A549 (cell line): ENCODE measurements around the gene HCAR1. TPM values are rescaled to one million over a fixed set of nuclear protein-coding genes. Genes with fewer than 3 reads are reported as not detected.

Source experiments
- ATAC-seq, 2 experiments: fragments of 200-7000 bp in 1 of 2; fragments of >200 bp in 1 of 2; cut with Nextera tagmentation in 1 of 2; cut with Tn5 transposase in 1 of 2; 3 replicates each; pipeline versions ENCODE4 v1.8.0 to v1.9.1; 2018 to 2020; ENCODE audit warnings: mild to moderate bottlenecking in 1 of 2, moderate library complexity in 1 of 2
- CTCF ChIA-PET: fragments of 300-600 bp; sonication (Branson Sonifier 250); formaldehyde crosslinking; extraction: SDS; loops from one replicate; lab custom pipeline; 2021; ENCODE audit warnings: antibody characterized with exemption, inconsistent platforms; lab: Yijun Ruan, JAX
- POLR2A ChIA-PET: fragments of 350-600 bp; formaldehyde crosslinking; extraction: SDS; loops from one replicate; lab custom pipeline; 2021; ENCODE audit warnings: antibody characterized with exemption, inconsistent platforms; lab: Yijun Ruan, JAX
- DNase-seq, 2 experiments: peaks; one replicate each; pipeline versions ENCODE4 v3.0.0 to v3.0.0-alpha.2; 2011 to 2016; ENCODE audit warnings: low read depth in 1 of 2, low spot score in 1 of 2
- FAIRE-seq: peaks from 2 replicates; lab custom pipeline; 2011; peaks lifted over from hg19 to GRCh38; lab: Jason Lieb, UNC
- H3K27ac ChIP-seq, 2 experiments: fragments of >200 bp; sonication (Bioruptor Twin); formaldehyde crosslinking; 3 replicates each; pipeline ENCODE4 v1.5.1; 2016 to 2017
- H3K4me1 ChIP-seq: fragments of >200 bp; sonication (Bioruptor Twin); formaldehyde crosslinking; 3 replicates; pipeline ENCODE4 v1.6.1; 2016
- H3K4me2 ChIP-seq: fragments of >200 bp; sonication (Bioruptor Twin); formaldehyde crosslinking; 3 replicates; pipeline ENCODE4 v1.6.1; 2016
- H3K4me3 ChIP-seq: fragments of >200 bp; sonication (Bioruptor Twin); formaldehyde crosslinking; 3 replicates; pipeline ENCODE4 v1.5.1; 2016
- H3K9me3 ChIP-seq: fragments of >200 bp; sonication (Bioruptor Twin); formaldehyde crosslinking; 3 replicates; pipeline ENCODE4 v1.6.1; 2016
- BHLHE40 ChIP-seq: IDR thresholded peaks from 2 replicates; pipeline ENCODE4 v1.6.1; 2012; ENCODE audit warnings: low read depth, low read length, inconsistent platforms
- CHD4 ChIP-seq: fragments of 200-600 bp; sonication (generic); IDR thresholded peaks from 2 replicates; pipeline ENCODE4 v1.6.1; 2016; ENCODE audit warnings: antibody characterized with exemption, mild to moderate bottlenecking, borderline replicate concordance
- EHMT2 ChIP-seq: fragments of 200-600 bp; sonication (generic); IDR thresholded peaks from 2 replicates; pipeline ENCODE4 v1.6.1; 2016; ENCODE audit warnings: antibody characterized with exemption, low read depth, mild to moderate bottlenecking, moderate library complexity
- FOSB ChIP-seq: fragments of 250-450 bp; sonication (Bioruptor Pico); IDR thresholded peaks from 2 replicates; pipeline ENCODE4 v1.5.0; 2020; ENCODE audit warnings: mild to moderate bottlenecking, moderate library complexity
- FOSL2 ChIP-seq, 2 experiments: fragments of 450-650 bp in 1 of 2; fragments of >200 bp in 1 of 2; sonication (Bioruptor Twin) in 1 of 2; formaldehyde crosslinking; IDR thresholded peaks; 2 replicates each; pipeline versions ENCODE4 v1.5.0 to v1.6.1; 2016 to 2020; ENCODE audit warnings: mild to moderate bottlenecking in 1 of 2, moderate library complexity in 1 of 2
- GATA3 ChIP-seq: IDR thresholded peaks from 2 replicates; pipeline ENCODE4 v1.6.1; 2012; ENCODE audit warnings: borderline replicate concordance
- HEYL ChIP-seq: fragments of 250-450 bp; sonication (Bioruptor Pico); IDR thresholded peaks from 2 replicates; pipeline ENCODE4 v1.8.0; 2021; ENCODE audit warnings: mild to moderate bottlenecking, moderate library complexity
- HOXB13 ChIP-seq: fragments of 250-450 bp; sonication (Bioruptor Pico); IDR thresholded peaks from 2 replicates; pipeline ENCODE4 v1.5.0; 2020; ENCODE audit warnings: low read depth, mild to moderate bottlenecking, moderate library complexity
- HOXB5 ChIP-seq: fragments of 250-450 bp; sonication (Bioruptor Pico); IDR thresholded peaks from 2 replicates; pipeline ENCODE4 v1.5.0; 2020; ENCODE audit warnings: mild to moderate bottlenecking, moderate library complexity
- KDM5A ChIP-seq: fragments of 200-600 bp; sonication (generic); IDR thresholded peaks from 2 replicates; pipeline ENCODE4 v1.6.1; 2016; ENCODE audit warnings: antibody characterized with exemption, mild to moderate bottlenecking
- MAFK ChIP-seq: fragments of 450-650 bp; IDR thresholded peaks from 2 replicates; pipeline ENCODE4 v1.6.1; 2014; ENCODE audit not compliant: partially characterized antibody
- MAZ ChIP-seq: fragments of 150-350 bp; IDR thresholded peaks from 2 replicates; pipeline ENCODE4 v1.6.1; 2014; ENCODE audit warnings: antibody characterized with exemption, low read depth, low read length, borderline replicate concordance
- MYC ChIP-seq: IDR thresholded peaks from 2 replicates; pipeline ENCODE4 v1.6.1; 2012; ENCODE audit warnings: mild to moderate bottlenecking, inconsistent platforms, low read length, improper control_type of control experiment, borderline replicate concordance
- NPAS2 ChIP-seq: fragments of 250-450 bp; sonication (Bioruptor Pico); IDR thresholded peaks from 2 replicates; pipeline ENCODE4 v1.8.0; 2022; ENCODE audit warnings: mild to moderate bottlenecking, moderate library complexity, borderline replicate concordance
- PBX3 ChIP-seq: IDR thresholded peaks from 2 replicates; pipeline ENCODE4 v1.6.1; 2012
- RARB ChIP-seq: fragments of 250-450 bp; sonication (Bioruptor Pico); IDR thresholded peaks from 2 replicates; pipeline ENCODE4 v1.8.0; 2021; ENCODE audit warnings: mild to moderate bottlenecking, moderate library complexity
- RFX5 ChIP-seq: fragments of 450-650 bp; IDR thresholded peaks from 2 replicates; pipeline ENCODE4 v1.7.1; 2014; ENCODE audit warnings: antibody characterized with exemption, mild to moderate bottlenecking, moderate library complexity
- RNF2 ChIP-seq: fragments of 200-600 bp; sonication (generic); IDR thresholded peaks from 2 replicates; pipeline ENCODE4 v1.6.1; 2016; ENCODE audit warnings: low read depth, mild to moderate bottlenecking, antibody characterized with exemption, moderate library complexity, borderline replicate concordance
- SMC3 ChIP-seq: fragments of >200 bp; sonication (Bioruptor Twin); formaldehyde crosslinking; IDR thresholded peaks from 3 replicates; pipeline ENCODE4 v1.6.1; 2018; ENCODE audit warnings: inconsistent platforms
- TP53 ChIP-seq: fragments of 250-450 bp; sonication (Bioruptor Pico); IDR thresholded peaks from 2 replicates; pipeline ENCODE4 v1.5.0; 2021; ENCODE audit warnings: mild to moderate bottlenecking, moderate library complexity
- WGBS: methylation state at CpG from one replicate; pipeline ENCODE4 v1.1.6; 2017; ENCODE audit errors: missing lambda C conversion rate; 5-methylcytosine and 5-hydroxymethylcytosine counted together
- polyA plus RNA-seq, 4 experiments: library from polyadenylated mRNA; depleted of rRNA in 3 of 4; stranded (reverse); fragments of >200 nt; fragmentation: RNase III in 1 of 4; extraction: RNeasy Plus Mini Kit Qiagen cat#74134 plus additional on column Dnase treatment in 1 of 4; gene quantifications; 2 replicates in 3 of 4; 3 replicates in 1 of 4; pipeline ENCODE4 v1.2.3, GENCODE V29; 2011 to 2017
- TF ChIP-seq, protein P1 (sequence below): fragments of >200 bp; sonication (Bioruptor Twin); formaldehyde crosslinking; IDR thresholded peaks from 2 replicates; pipeline ENCODE4 v1.6.1; 2016
- TF ChIP-seq, protein P2 (sequence below): fragments of 450-650 bp; IDR thresholded peaks from 2 replicates; pipeline ENCODE4 v1.6.1; 2014; ENCODE audit warnings: antibody characterized with exemption
- TF ChIP-seq, protein P3 (sequence below): fragments of >200 bp; sonication (Bioruptor Twin); formaldehyde crosslinking; IDR thresholded peaks from 3 replicates; pipeline ENCODE4 v1.5.1; 2016

Gene HCAR1
- polyA plus RNA-seq, 2 of the 4 experiments (the other 2 are of a cell fraction) = 0.01 to 0.05 TPM

GRCh38 chr12:122687086-122687485 lies 43.6 kb downstream of the HCAR1 start:
- no peak for DNase-seq
- TF ChIP-seq MAZ = no peak
- TF ChIP-seq SMC3 = no peak
- TF ChIP-seq MAFK = no peak
- TF ChIP-seq RNF2 = no peak
- TF ChIP-seq EHMT2 = no peak
- no peak for TF ChIP-seq HOXB13 (CRISPR knock-in tag)
- TF ChIP-seq KDM5A = no peak
- TF ChIP-seq, protein P1, sequence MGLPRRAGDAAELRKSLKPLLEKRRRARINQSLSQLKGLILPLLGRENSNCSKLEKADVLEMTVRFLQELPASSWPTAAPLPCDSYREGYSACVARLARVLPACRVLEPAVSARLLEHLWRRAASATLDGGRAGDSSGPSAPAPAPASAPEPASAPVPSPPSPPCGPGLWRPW = no peak
- TF ChIP-seq, protein P2, sequence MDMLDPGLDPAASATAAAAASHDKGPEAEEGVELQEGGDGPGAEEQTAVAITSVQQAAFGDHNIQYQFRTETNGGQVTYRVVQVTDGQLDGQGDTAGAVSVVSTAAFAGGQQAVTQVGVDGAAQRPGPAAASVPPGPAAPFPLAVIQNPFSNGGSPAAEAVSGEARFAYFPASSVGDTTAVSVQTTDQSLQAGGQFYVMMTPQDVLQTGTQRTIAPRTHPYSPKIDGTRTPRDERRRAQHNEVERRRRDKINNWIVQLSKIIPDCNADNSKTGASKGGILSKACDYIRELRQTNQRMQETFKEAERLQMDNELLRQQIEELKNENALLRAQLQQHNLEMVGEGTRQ = no peak
- CTCF ChIA-PET = interaction anchor here (0.6 kb wide), 1 partner anchor 1043 kb away, joined by 3 read pairs; no protein-coding TSS in a partner anchor

GRCh38 chr12:122686538-122686937 lies 44.1 kb downstream of the HCAR1 start:
- H3K4me1 ChIP-seq = peaks cover 7% of the 10 kb centered on the region; the same call in 1 of the 3 replicates
- TF ChIP-seq HOXB5 (CRISPR knock-in tag) (no peak), HEYL (no peak), CHD4 (no peak), KDM5A (no peak), EHMT2 (no peak), RARB (CRISPR knock-in tag) (no peak), FOSB (CRISPR knock-in tag) (no peak), RFX5 (no peak), SMC3 (no peak), GATA3 (no peak), FOSL2 (IDR thresholded peaks at IDR 0.05) (no peak), FOSL2 (CRISPR knock-in tag; IDR thresholded peaks at IDR 0.05) (no peak), TP53 (CRISPR knock-in tag) (no peak), PBX3 (no peak), NPAS2 (CRISPR knock-in tag) (no peak), MYC (no peak), MAZ (no peak), BHLHE40 (no peak)
- TF ChIP-seq, protein P2 = no peak
- TF ChIP-seq, protein P3, sequence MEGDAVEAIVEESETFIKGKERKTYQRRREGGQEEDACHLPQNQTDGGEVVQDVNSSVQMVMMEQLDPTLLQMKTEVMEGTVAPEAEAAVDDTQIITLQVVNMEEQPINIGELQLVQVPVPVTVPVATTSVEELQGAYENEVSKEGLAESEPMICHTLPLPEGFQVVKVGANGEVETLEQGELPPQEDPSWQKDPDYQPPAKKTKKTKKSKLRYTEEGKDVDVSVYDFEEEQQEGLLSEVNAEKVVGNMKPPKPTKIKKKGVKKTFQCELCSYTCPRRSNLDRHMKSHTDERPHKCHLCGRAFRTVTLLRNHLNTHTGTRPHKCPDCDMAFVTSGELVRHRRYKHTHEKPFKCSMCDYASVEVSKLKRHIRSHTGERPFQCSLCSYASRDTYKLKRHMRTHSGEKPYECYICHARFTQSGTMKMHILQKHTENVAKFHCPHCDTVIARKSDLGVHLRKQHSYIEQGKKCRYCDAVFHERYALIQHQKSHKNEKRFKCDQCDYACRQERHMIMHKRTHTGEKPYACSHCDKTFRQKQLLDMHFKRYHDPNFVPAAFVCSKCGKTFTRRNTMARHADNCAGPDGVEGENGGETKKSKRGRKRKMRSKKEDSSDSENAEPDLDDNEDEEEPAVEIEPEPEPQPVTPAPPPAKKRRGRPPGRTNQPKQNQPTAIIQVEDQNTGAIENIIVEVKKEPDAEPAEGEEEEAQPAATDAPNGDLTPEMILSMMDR = no peak
- DNase-seq (no peak), FAIRE-seq (no peak), ATAC-seq (no peak)
- 72% methylated on average over 2 of the region's 3 CpGs for WGBS
- no peak overlapping the region for H3K4me2 ChIP-seq
- POLR2A ChIA-PET = no interaction called here
- H3K27ac ChIP-seq = no peak overlapping the region
- CTCF ChIA-PET = no interaction called here
- H3K4me3 ChIP-seq = no peak overlapping the region
- no peaks in the 10 kb centered on the region for H3K9me3 ChIP-seq

More at GRCh38 chr12:122687086-122687485, 43.6 kb downstream of the HCAR1 start:
- Histone ChIP-seq H3K9me3 (no peaks in the 10 kb centered on the region), H3K27ac (no peak overlapping the region), H3K4me2 (no peak overlapping the region), H3K4me3 (no peak overlapping the region), H3K4me1 (0 out of 3 replicates have a peak, but pooled peaks cover 4% of the 10 kb centered on the region)
- 62% methylated on average over 5 of the region's 5 CpGs for WGBS
- POLR2A ChIA-PET = no interaction called here
- ATAC-seq (no peak), FAIRE-seq (no peak)
